HUES64 (cell line): ENCODE results near the gene RAB3C.

Source experiments
- H3K27ac ChIP-seq: 2 replicates; pipeline ENCODE4 v1.7.0; 2013; ENCODE audit warnings: low read depth, low read length, inconsistent platforms
- H3K27me3 ChIP-seq: 2 replicates; pipeline ENCODE4 v1.6.1; 2013; ENCODE audit warnings: mild to moderate bottlenecking, low read length; ENCODE audit not compliant: insufficient read depth
- H3K36me3 ChIP-seq: 2 replicates; pipeline ENCODE4 v1.6.1; 2013; ENCODE audit warnings: mild to moderate bottlenecking, low read length; ENCODE audit not compliant: insufficient read depth
- H3K4me1 ChIP-seq: 2 replicates; pipeline ENCODE4 v1.6.1; 2013; ENCODE audit warnings: mild to moderate bottlenecking, low read length, moderate library complexity; ENCODE audit not compliant: insufficient read depth
- H3K4me3 ChIP-seq: 2 replicates; pipeline ENCODE4 v1.5.1; 2013; ENCODE audit warnings: mild to moderate bottlenecking, low read length, moderate library complexity
- H3K9ac ChIP-seq: 2 replicates; pipeline ENCODE4 v1.6.1; 2013; ENCODE audit warnings: mild to moderate bottlenecking, low read depth, low read length
- H3K9me3 ChIP-seq: 2 replicates; pipeline ENCODE4 v1.6.1; 2013; ENCODE audit warnings: low read depth, low read length; ENCODE audit not compliant: insufficient read depth
- WGBS: fragments of 150-250, 120-280 bp; methylation state at CpG from one replicate; pipeline ENCODE4 v1.1.7; 2013; ENCODE audit warnings: missing lambda C conversion rate; 5-methylcytosine and 5-hydroxymethylcytosine counted together

RAB3C gene

GRCh38 chr5:58902765-58903164, 319.9 kb downstream of the RAB3C start:
- WGBS: 90% methylated on average over 2 of the region's 2 CpGs
- no peak overlapping the region for H3K4me3 ChIP-seq

GRCh38 chr5:58904737-58905136, 321.9 kb downstream of the RAB3C start:
- 95% methylated on average over 4 of the region's 4 CpGs for WGBS
- H3K9me3 ChIP-seq: no peaks in the 10 kb centered on the region
- H3K4me1 ChIP-seq: no peaks in the 10 kb centered on the region
- H3K9ac ChIP-seq: no peak overlapping the region
- H3K27me3 ChIP-seq: no peaks in the 10 kb centered on the region
- no peaks in the 10 kb centered on the region for H3K36me3 ChIP-seq
- H3K27ac ChIP-seq: no peak overlapping the region
- no peak overlapping the region for H3K4me3 ChIP-seq

More at GRCh38 chr5:58902765-58903164, 319.9 kb downstream of the RAB3C start:
- H3K27ac ChIP-seq: no peak overlapping the region
- H3K9me3 ChIP-seq: no peaks in the 10 kb centered on the region
- no peaks in the 10 kb centered on the region for H3K36me3 ChIP-seq
- no peaks in the 10 kb centered on the region for H3K4me1 ChIP-seq
- H3K9ac ChIP-seq: no peak overlapping the region
- no peaks in the 10 kb centered on the region for H3K27me3 ChIP-seq

- Histone ChIP-seq H3K36me3 (no peaks in the 10 kb centered on the region), H3K27ac (no peak overlapping the region), H3K4me3 (no peak overlapping the region), H3K9ac (no peak overlapping the region), H3K4me1 (no peaks in the 10 kb centered on the region), H3K27me3 (no peaks in the 10 kb centered on the region), H3K9me3 (no peaks in the 10 kb centered on the region)
Measured at GRCh38 chr5:58905944-58906343, 323.1 kb downstream of the RAB3C start.
